ENCODE results near the gene MORN3.
"Not testable (repeated sequence)": the region's sequence is repeated elsewhere in the genome, so short reads cannot be mapped to it uniquely, and the experiment has no call there.

MORN3 gene

DNA sequence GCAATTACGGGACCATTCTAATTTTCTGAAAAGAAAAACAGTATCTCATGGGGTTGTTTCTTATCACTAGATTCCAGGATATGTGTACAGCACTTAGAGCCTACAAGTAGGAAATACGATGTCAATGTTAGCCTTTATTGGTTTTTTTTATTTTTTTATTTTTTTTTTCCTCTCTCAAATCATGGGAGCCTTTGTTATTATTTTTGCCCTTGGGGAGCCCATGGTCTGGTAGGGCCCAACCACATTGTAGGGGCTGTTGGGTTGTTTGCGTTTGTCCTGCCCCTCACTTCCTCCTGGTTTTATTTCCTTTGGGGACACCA, 5.9 kb downstream of the MORN3 start:
- Histone ChIP-seq H3K4me3 (replicated peaks; ENCODE audit: insufficient read depth, low read length) (no peak overlapping the region), H3K27me3 (ENCODE audit: insufficient read depth, poor library complexity, severe bottlenecking) (no peaks in the 10 kb centered on the region), H3K27ac (replicated peaks) (peak overlapping the region; percentile 81)
- no peak for DNase-seq (ENCODE audit: low read depth in 1 of 2, low spot score in 1 of 2)
- no peak for TF ChIP-seq GABPA (IDR thresholded peaks at IDR 0.05; ENCODE audit: low read depth)
- TF ChIP-seq, protein P1, sequence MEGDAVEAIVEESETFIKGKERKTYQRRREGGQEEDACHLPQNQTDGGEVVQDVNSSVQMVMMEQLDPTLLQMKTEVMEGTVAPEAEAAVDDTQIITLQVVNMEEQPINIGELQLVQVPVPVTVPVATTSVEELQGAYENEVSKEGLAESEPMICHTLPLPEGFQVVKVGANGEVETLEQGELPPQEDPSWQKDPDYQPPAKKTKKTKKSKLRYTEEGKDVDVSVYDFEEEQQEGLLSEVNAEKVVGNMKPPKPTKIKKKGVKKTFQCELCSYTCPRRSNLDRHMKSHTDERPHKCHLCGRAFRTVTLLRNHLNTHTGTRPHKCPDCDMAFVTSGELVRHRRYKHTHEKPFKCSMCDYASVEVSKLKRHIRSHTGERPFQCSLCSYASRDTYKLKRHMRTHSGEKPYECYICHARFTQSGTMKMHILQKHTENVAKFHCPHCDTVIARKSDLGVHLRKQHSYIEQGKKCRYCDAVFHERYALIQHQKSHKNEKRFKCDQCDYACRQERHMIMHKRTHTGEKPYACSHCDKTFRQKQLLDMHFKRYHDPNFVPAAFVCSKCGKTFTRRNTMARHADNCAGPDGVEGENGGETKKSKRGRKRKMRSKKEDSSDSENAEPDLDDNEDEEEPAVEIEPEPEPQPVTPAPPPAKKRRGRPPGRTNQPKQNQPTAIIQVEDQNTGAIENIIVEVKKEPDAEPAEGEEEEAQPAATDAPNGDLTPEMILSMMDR (IDR thresholded peaks at IDR 0.05; ENCODE audit: insufficient read depth, low read length), result no peak
- TF ChIP-seq, protein P2, sequence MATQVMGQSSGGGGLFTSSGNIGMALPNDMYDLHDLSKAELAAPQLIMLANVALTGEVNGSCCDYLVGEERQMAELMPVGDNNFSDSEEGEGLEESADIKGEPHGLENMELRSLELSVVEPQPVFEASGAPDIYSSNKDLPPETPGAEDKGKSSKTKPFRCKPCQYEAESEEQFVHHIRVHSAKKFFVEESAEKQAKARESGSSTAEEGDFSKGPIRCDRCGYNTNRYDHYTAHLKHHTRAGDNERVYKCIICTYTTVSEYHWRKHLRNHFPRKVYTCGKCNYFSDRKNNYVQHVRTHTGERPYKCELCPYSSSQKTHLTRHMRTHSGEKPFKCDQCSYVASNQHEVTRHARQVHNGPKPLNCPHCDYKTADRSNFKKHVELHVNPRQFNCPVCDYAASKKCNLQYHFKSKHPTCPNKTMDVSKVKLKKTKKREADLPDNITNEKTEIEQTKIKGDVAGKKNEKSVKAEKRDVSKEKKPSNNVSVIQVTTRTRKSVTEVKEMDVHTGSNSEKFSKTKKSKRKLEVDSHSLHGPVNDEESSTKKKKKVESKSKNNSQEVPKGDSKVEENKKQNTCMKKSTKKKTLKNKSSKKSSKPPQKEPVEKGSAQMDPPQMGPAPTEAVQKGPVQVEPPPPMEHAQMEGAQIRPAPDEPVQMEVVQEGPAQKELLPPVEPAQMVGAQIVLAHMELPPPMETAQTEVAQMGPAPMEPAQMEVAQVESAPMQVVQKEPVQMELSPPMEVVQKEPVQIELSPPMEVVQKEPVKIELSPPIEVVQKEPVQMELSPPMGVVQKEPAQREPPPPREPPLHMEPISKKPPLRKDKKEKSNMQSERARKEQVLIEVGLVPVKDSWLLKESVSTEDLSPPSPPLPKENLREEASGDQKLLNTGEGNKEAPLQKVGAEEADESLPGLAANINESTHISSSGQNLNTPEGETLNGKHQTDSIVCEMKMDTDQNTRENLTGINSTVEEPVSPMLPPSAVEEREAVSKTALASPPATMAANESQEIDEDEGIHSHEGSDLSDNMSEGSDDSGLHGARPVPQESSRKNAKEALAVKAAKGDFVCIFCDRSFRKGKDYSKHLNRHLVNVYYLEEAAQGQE (IDR thresholded peaks at IDR 0.05; ENCODE audit: insufficient replicate concordance, low read depth), result no peak
- TF ChIP-seq POLR2AphosphoS5 (IDR thresholded peaks at IDR 0.05; ENCODE audit: low read depth), result no peak
- no peak; the same call in 1 of the 2 replicates for TF ChIP-seq SPI1 (IDR thresholded peaks at IDR 0.05; ENCODE audit: borderline replicate concordance, low read depth)

DNA sequence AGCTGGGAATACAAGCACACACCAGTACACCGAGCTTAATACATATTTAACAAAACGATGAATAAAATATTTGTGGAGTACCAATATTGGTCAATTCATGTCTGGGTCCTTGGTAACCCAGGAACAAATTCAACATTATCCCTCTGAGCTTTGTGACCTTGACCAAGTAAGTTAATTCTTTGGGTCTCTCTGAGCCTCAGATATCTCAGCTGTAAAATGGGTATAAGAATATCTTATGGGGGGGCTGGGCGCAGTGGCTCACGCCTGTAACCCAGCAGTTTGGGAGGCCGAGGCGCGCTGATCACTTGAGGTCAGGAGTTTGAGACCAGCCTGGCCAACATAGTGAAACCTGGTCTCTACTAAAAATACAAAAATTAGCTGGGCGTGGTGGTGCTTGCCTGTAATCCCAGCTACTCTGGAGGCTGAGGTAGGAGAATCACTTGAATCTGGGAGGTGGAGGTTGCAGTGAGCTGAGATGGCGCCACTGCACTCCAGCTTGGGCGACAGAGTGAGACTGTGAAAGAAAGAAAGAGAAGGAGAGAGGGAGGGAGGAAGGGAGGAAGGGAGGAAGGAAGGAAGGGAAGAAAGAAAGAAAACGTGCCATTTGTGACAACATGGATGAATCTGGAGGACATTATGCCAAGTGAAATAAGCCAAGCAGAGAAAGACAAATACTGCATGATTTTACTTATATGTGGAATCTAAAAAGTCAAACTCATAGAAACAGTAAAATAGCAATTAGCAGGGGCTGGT, 7.9 kb downstream of the MORN3 start:
- not testable (repeated sequence) for H3K4me3 ChIP-seq (replicated peaks; ENCODE audit: insufficient read depth, low read length); DNase-seq (ENCODE audit: low read depth in 1 of 2, low spot score in 1 of 2); H3K27me3 ChIP-seq (ENCODE audit: insufficient read depth, poor library complexity, severe bottlenecking)
- H3K27ac ChIP-seq (replicated peaks), result 0 out of 2 replicates have a peak overlapping the region, but pooled peaks have one; percentile 6

DNA sequence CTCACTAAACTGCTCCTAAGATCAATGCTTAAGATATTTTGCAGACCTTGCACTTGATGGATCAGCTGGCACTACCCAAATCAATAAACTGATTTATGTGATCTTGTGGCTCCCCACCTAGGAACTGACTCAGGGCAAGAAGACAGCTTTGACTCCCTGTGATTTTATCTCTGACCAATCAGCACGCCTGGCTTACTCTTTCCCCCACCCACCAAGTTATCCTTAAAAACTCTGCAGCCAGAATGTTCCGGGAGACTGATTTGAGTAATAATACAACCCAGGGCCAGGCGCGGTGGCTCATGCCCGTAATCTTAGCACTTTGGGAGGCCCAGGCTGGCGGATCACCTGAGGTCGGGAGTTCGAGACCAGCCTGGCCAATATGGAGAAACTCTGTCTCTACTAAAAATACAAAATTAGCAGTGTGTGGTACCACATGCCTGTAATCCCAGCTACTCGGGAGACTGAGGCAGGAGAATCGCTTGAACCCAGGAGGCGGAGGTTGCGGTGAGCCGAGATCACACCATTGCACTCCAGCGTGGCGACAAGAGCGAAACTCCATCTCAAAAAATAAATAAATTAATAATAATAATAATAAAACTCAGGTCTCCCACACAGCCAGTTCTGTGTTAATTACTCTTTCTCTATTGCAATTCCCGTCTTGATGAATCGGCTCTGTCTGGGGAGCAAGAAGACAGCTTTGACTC, 12.0 kb downstream of the MORN3 start:
- H3K27me3 ChIP-seq (ENCODE audit: insufficient read depth, poor library complexity, severe bottlenecking), result no peaks in the 10 kb centered on the region
- no peak for DNase-seq (ENCODE audit: low read depth in 1 of 2, low spot score in 1 of 2)
- no peak for TF ChIP-seq POLR2AphosphoS5 (IDR thresholded peaks at IDR 0.05; ENCODE audit: low read depth)
- TF ChIP-seq, protein P1 (IDR thresholded peaks at IDR 0.05; ENCODE audit: insufficient read depth, low read length), result no peak
- TF ChIP-seq GABPA (IDR thresholded peaks at IDR 0.05; ENCODE audit: low read depth), result no peak
- TF ChIP-seq SPI1 (IDR thresholded peaks at IDR 0.05; ENCODE audit: borderline replicate concordance, low read depth), result no peak
- TF ChIP-seq, protein P2 (IDR thresholded peaks at IDR 0.05; ENCODE audit: insufficient replicate concordance, low read depth), result no peak
- peak overlapping the region; percentile 98 for H3K27ac ChIP-seq (replicated peaks)
- no peak overlapping the region for H3K4me3 ChIP-seq (replicated peaks; ENCODE audit: insufficient read depth, low read length)

DNA sequence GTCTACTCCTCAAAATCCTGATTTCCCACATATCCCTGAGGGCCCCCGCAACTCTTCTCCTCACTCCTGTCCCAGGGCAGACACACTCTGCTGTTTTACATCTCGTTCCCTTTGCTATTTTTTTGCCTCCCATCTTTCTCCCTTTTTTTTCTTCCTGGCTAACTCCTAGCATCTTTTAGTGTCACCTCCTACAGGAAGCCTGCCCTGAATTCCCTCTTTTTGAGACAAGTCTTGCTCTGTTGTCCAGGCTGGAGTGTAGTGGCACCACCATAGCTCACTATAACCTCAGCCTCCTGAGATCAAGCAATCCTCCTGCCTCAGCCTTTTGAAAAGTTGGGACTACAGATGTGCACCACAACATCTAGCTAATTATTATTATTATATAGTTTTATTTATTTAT, 13.3 kb downstream of the MORN3 start:
- no peak for DNase-seq (ENCODE audit: low read depth in 1 of 2, low spot score in 1 of 2)
- Histone ChIP-seq H3K27me3 (ENCODE audit: insufficient read depth, poor library complexity, severe bottlenecking) (no peaks in the 10 kb centered on the region), H3K27ac (replicated peaks) (no peak overlapping the region), H3K4me3 (replicated peaks; ENCODE audit: insufficient read depth, low read length) (no peak overlapping the region)
- TF ChIP-seq POLR2AphosphoS5 (IDR thresholded peaks at IDR 0.05; ENCODE audit: low read depth) (no peak), GABPA (IDR thresholded peaks at IDR 0.05; ENCODE audit: low read depth) (no peak), SPI1 (IDR thresholded peaks at IDR 0.05; ENCODE audit: borderline replicate concordance, low read depth) (no peak)
- TF ChIP-seq, protein P1 (IDR thresholded peaks at IDR 0.05; ENCODE audit: insufficient read depth, low read length), result no peak
- TF ChIP-seq, protein P2 (IDR thresholded peaks at IDR 0.05; ENCODE audit: insufficient replicate concordance, low read depth), result no peak

All from HL-60 (cell line).